WI38 (cell line): Measurements from ENCODE around the gene BFSP2.

Experiments
- H3K4me3 ChIP-seq: 2 replicates; pipeline ENCODE4 v1.5.1; 2011; ENCODE audit warnings: low read depth, mild to moderate bottlenecking, control low read depth, low read length
- TF ChIP-seq, protein P1 (sequence below): IDR thresholded peaks from 2 replicates; pipeline ENCODE4 v1.5.1; 2012; ENCODE audit warnings: low read depth, mild to moderate bottlenecking, control low read depth, low read length

The BFSP2 gene

DNA sequence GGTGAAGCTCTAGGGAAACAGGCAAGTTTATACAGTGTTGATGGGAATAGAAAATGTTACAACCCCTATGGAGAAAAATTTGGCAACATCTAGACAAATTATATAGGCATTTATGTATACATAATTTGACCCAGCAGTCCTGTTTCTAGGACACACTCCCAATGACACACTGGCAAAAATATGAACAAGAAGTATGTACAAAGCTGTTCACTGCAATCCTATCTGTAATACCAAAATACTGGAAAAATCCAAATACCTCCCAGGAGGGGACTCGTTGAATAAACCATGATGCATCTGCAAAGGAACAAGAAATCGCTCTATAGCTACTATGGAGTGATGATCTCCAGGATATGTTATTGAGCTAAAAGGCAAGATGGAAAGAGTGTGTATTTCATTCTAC, 8.5 kb downstream of the BFSP2 start:
- H3K4me3 ChIP-seq, result no peak overlapping the region
- TF ChIP-seq, protein P1, sequence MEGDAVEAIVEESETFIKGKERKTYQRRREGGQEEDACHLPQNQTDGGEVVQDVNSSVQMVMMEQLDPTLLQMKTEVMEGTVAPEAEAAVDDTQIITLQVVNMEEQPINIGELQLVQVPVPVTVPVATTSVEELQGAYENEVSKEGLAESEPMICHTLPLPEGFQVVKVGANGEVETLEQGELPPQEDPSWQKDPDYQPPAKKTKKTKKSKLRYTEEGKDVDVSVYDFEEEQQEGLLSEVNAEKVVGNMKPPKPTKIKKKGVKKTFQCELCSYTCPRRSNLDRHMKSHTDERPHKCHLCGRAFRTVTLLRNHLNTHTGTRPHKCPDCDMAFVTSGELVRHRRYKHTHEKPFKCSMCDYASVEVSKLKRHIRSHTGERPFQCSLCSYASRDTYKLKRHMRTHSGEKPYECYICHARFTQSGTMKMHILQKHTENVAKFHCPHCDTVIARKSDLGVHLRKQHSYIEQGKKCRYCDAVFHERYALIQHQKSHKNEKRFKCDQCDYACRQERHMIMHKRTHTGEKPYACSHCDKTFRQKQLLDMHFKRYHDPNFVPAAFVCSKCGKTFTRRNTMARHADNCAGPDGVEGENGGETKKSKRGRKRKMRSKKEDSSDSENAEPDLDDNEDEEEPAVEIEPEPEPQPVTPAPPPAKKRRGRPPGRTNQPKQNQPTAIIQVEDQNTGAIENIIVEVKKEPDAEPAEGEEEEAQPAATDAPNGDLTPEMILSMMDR, result no peak

DNA sequence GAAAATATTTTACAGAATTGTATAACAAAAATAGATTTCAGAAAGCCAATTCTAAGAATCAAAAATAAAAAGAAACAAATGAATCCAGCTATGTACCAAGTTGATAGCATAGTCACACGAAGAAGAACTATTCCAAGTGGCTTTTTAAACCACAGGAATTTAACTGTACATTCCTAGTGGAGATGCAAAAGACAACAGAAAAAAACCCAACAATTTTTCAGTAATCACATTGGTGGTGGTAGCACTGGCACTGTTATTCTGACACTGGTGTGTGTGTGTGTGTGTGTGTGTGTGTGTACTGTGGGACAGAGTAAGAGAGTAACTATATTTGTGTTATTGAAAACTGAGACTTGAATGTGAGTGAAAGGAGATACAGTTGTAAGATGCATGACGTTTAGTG, 9.1 kb downstream of the BFSP2 start:
- TF ChIP-seq, protein P1, result no peak
- H3K4me3 ChIP-seq, result 0 out of 2 replicates have a peak overlapping the region, but pooled peaks have one; percentile 1

DNA sequence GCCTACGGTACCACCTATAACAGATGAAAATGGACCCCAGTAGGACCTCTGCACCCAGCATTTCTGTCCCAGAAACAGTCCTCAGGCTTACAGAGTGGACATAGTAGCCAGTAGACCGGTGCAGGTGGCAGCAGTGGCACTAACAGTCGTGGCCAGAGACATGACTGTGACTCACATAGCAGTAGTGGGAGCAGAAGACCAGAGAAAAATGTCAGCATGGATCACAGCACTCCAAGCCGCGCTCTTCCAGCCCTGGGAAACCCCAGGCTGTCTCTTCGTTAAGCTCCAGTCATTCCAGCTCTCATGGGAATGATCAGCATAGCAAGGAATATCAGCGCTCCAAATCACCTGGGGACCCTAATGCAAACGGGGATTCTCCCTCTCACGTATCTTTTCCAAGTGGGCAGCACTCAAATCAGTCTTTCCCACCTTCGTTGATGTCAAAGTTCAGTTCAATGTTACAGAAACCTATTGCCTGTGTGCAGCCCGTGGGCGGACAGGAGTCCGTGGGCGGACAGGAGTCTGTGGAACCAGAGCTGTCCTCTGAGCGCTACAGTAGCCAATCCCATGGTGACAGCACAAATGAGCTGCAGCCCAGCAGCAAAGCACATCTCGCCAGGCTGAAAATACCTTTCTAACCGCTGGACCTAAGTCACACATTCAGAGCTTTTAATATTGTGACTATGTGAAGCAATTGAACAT, 10.5 kb downstream of the BFSP2 start:
- TF ChIP-seq, protein P1, result no peak
- H3K4me3 ChIP-seq, result no peak overlapping the region

DNA sequence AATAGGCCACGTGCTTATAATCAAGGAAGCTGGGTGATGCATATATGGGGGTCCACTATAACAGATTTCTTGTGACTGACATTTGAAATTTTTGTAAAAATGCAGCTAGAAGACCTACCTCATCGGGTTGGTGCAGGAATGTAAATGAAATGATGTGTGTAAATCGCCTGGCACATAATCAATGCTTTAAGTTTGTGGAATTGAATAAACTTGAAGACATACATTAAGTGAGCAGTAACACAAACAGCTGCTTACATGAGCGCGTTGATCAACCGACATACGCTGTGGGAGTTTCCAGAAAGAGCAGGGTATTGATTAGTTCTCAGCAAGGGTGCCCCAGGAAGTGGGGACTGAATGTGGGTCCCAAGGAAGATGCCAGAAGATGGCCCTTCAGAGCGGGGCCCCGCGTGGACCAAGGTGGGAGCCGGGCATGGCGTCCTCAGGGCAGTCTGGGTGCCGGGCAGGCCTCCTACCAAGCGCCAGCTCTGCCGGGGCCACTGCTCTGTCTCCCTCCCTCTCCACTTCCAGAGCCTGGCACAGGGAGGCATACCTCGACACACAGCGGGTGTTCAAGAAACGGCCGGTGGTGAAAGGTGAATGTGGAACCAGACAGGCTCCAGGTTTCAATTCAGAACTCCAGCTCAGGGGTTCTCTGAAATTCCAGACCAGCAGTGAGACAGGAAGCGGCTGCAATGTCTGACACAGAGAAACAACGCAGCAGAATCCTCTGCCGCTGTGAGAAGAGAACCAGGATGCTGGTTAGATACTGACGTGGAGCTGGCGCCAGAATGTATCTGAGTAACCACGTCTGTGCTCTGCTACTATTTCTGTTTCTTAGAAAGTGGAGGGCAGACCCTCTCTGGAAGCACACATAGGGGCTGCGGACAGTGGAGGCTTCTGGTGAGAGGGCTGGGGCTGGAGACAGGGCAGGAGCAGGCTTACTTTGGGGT, 12.6 kb downstream of the BFSP2 start:
- peak overlapping the region; percentile 67 for H3K4me3 ChIP-seq
- TF ChIP-seq, protein P1, result no peak

DNA sequence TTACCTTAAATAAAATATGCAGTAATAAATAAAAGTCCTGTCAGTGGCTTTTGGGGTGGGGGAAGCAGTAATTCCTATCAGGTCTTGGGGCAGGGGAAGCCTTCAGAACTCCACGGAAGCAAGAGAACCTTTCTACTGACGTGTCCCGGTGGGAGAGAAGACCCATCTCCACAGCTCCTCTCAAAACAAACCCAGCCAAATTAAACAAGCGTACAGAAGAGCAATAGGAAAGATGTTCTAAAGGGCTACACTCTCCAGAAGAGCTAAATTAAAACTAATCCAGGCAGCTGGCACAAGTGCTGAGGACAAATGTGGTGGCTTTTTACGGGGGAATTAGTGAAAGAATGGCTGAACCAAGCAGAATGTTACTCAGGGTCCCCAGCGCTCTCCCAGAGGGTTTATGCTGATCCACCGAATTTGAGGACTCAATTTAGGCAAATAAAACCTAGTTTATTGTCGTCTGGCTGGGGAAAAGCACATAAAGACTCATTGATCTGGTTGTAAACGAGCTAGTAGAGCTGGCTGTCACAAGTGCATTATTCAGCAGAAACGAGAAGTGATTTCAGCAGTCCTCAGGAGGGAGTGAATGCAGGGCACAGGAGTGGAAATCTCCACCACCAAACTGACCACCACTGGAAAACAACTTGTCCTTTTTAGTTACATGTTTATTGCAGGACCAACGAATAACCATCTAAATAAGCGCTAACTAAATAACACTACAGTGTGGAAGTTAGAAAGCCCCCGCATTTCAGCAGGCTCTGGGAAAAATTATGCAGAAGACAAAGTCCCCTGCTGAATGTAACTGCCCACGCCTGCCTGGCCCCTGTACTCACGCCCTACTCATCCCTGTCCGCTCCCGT, 13.5 kb downstream of the BFSP2 start:
- TF ChIP-seq, protein P1, result no peak

DNA sequence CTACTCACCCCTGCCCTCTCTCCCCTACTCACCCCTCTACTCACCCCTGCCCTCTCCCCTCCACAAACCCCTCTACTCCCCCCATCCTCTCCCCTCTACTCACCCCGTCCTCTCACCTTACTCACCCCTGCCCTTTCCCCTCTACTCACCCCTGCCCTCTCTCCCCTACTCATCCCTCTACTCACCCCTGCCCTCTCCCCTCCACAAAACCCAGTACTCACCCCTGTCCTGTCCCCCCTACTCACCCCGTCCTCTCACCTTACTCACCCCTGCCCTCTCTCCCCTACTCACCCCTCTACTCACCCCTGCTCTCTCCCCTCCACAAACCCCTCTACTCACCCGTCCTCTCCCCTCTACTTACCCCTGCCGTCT, 14.2 kb downstream of the BFSP2 start:
- TF ChIP-seq, protein P1, result no peak
- H3K4me3 ChIP-seq, result no peak overlapping the region

More for the DNA sequence above, 13.5 kb downstream of the BFSP2 start:
- peak overlapping the region; percentile 67 for H3K4me3 ChIP-seq
